ENCODE results near the gene STXBP5L. TPM values are rescaled to one million over a fixed set of nuclear protein-coding genes. Genes with fewer than 3 reads are reported as not detected.

The STXBP5L gene
- total RNA-seq, 1 donor from 2014 or later = 1.7 TPM

GRCh38 chr3:120956143-120956542 is 48.1 kb downstream of the STXBP5L start:
- DNase-seq (ENCODE audit: low spot score in 2 of 2, unreplicated experiment in 2 of 2) = no peak
- Mint-ChIP-seq H3K9me3 (peaks cover 8% of the 10 kb centered on the region), H3K4me1 (no peaks in the 10 kb centered on the region), H3K36me3 (no peaks in the 10 kb centered on the region), H3K4me3 (no peak overlapping the region), H3K27ac (no peak overlapping the region), H3K27me3 (ENCODE audit: low read depth) (no peaks in the 10 kb centered on the region)
- TF ChIP-seq, protein P1, sequence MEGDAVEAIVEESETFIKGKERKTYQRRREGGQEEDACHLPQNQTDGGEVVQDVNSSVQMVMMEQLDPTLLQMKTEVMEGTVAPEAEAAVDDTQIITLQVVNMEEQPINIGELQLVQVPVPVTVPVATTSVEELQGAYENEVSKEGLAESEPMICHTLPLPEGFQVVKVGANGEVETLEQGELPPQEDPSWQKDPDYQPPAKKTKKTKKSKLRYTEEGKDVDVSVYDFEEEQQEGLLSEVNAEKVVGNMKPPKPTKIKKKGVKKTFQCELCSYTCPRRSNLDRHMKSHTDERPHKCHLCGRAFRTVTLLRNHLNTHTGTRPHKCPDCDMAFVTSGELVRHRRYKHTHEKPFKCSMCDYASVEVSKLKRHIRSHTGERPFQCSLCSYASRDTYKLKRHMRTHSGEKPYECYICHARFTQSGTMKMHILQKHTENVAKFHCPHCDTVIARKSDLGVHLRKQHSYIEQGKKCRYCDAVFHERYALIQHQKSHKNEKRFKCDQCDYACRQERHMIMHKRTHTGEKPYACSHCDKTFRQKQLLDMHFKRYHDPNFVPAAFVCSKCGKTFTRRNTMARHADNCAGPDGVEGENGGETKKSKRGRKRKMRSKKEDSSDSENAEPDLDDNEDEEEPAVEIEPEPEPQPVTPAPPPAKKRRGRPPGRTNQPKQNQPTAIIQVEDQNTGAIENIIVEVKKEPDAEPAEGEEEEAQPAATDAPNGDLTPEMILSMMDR (IDR thresholded peaks at IDR 0.05; ENCODE audit: unreplicated experiment) = no peak

DNA sequence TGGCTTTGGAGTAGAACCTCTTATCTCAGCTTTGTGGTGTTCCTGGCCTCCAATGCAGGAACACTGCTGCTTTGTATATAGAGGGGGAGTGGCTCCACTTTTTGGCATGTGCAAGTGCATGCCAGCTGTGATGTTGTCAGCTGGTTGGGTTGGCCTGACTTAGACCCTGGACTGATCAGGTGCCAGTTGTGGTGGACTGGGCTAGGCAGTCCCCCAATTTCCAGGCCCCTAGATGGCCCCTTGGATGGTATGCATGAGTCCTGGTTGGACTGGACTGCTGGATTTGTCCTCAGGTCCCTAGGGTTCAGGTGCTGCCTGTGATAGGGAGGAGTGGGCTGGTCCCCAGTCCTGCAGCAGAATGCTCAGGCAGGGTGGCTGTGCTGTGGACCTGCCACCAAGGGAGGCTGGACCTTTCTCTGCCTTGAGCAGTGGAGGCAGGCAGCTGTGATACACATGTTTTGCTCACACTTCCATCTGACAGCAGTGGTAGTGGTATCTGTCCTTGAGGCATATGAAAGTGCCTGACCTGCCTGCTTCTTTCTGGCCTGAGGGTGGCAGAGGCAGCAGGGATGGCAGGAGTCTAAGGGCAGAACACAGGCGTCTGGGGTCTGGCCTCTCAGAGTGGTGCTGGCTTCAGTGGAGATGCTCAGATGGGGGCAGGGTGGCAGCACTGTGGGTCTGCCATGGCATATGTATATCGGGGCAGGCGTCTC is 74.8 kb downstream of the STXBP5L start:
- TF ChIP-seq, protein P1 (IDR thresholded peaks at IDR 0.05; ENCODE audit: unreplicated experiment) = no peak
- H3K4me3 Mint-ChIP-seq = no peak overlapping the region
- DNase-seq (ENCODE audit: low spot score in 2 of 2, unreplicated experiment in 2 of 2) = no peak
- no peaks in the 10 kb centered on the region for H3K27me3 Mint-ChIP-seq (ENCODE audit: low read depth)
- H3K27ac Mint-ChIP-seq = no peak overlapping the region
- H3K36me3 Mint-ChIP-seq = no peaks in the 10 kb centered on the region
- peaks cover 30% of the 10 kb centered on the region for H3K9me3 Mint-ChIP-seq
- no peaks in the 10 kb centered on the region for H3K4me1 Mint-ChIP-seq

DNA sequence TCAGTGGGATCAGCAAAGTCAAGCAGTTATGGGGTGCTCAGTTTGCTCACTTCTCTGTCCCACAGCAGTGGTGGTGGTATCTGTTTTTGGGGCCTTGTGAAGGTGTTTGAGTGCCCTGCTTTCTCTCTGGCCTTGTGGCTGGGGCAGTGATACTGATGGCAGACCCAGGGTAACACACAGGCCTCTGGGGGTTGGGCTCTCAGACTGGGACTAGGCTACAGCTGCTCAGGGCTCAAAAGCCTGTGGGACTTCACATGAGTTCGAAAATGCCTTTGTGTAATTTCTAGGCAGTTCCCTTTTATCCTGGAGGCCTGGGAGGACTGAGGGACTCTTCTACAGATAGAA is 75.3 kb downstream of the STXBP5L start:
- Mint-ChIP-seq H3K4me3 (no peak overlapping the region), H3K27ac (no peak overlapping the region), H3K9me3 (peaks cover 24% of the 10 kb centered on the region), H3K4me1 (no peaks in the 10 kb centered on the region), H3K27me3 (ENCODE audit: low read depth) (no peaks in the 10 kb centered on the region), H3K36me3 (no peaks in the 10 kb centered on the region)
- TF ChIP-seq, protein P1 (IDR thresholded peaks at IDR 0.05; ENCODE audit: unreplicated experiment) = no peak
- no peak for DNase-seq (ENCODE audit: low spot score in 2 of 2, unreplicated experiment in 2 of 2)

GRCh38 chr3:120983841-120984240 is 75.8 kb downstream of the STXBP5L start:
- Mint-ChIP-seq H3K4me1 (no peaks in the 10 kb centered on the region), H3K9me3 (peaks cover 26% of the 10 kb centered on the region), H3K36me3 (no peaks in the 10 kb centered on the region), H3K27ac (no peak overlapping the region), H3K27me3 (ENCODE audit: low read depth) (no peaks in the 10 kb centered on the region), H3K4me3 (no peak overlapping the region)
- DNase-seq (ENCODE audit: low spot score in 2 of 2, unreplicated experiment in 2 of 2) = no peak
- TF ChIP-seq, protein P1 (IDR thresholded peaks at IDR 0.05; ENCODE audit: unreplicated experiment) = no peak

DNA sequence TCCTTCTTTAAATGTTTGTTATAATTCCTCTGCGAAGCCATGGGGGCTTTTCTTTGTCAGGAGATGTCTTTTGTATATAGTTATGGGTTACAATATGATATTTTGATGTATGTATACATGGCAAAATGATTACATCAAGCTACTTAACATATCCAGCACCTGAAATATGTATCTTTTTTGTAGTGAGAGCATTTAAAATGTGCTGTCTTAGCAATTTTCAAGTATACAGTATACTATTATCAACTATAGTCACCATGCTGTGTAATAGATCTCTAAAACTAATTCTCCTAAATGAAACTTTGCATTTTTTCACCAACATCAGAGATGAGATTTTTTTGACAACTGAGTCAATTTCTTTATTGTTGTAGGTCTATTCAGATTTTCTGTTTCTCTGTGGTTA is 77.2 kb downstream of the STXBP5L start:
- no peaks in the 10 kb centered on the region for H3K36me3 Mint-ChIP-seq

More for the DNA sequence above, 77.2 kb downstream of the STXBP5L start:
- no peak overlapping the region for H3K27ac Mint-ChIP-seq
- no peak overlapping the region for H3K4me3 Mint-ChIP-seq
- no peaks in the 10 kb centered on the region for H3K27me3 Mint-ChIP-seq (ENCODE audit: low read depth)
- H3K4me1 Mint-ChIP-seq = no peaks in the 10 kb centered on the region
- no peak for DNase-seq (ENCODE audit: low spot score in 2 of 2, unreplicated experiment in 2 of 2)
- H3K9me3 Mint-ChIP-seq = peaks cover 26% of the 10 kb centered on the region
- TF ChIP-seq, protein P1 (IDR thresholded peaks at IDR 0.05; ENCODE audit: unreplicated experiment) = no peak

All from mesothelial cell of epicardium (in vitro differentiated cells).